Smooth muscle cell (in vitro differentiated cells): Measurements from ENCODE around the gene PIAS3. TPM values are rescaled to one million over a fixed set of nuclear protein-coding genes. Genes with fewer than 3 reads are reported as not detected.
A peak's percentile ranks its signal among the peaks of the same experiment; 100 is the strongest.

ENCODE experiments used
- DNase-seq: peaks from one replicate; lab custom pipeline; 2025; ENCODE audit not compliant: unreplicated experiment; lab: John Stamatoyannopoulos, UW
- H2AFZ ChIP-seq: fragments of 200-600 bp; sonication (generic); 2 replicates; pipeline ENCODE4 v1.6.0; 2016; ENCODE audit warnings: antibody characterized with exemption, low read depth, mild to moderate bottlenecking
- H3F3A ChIP-seq: fragments of 200-600 bp; sonication (generic); 2 replicates; pipeline ENCODE4 v1.6.0; 2017; ENCODE audit warnings: antibody characterized with exemption, low read depth
- H3K27ac ChIP-seq: fragments of 200-600 bp; sonication (generic); 2 replicates; pipeline ENCODE4 v1.5.1; 2016; ENCODE audit warnings: low read depth, mild to moderate bottlenecking
- H3K27me3 ChIP-seq: fragments of 200-600 bp; sonication (generic); 2 replicates; pipeline ENCODE4 v1.6.1; 2016; ENCODE audit warnings: low read depth, mild to moderate bottlenecking
- H3K36me3 ChIP-seq: fragments of 200-600 bp; sonication (generic); 2 replicates; pipeline ENCODE4 v1.5.1; 2016; ENCODE audit warnings: low read depth
- H3K4me1 ChIP-seq: fragments of 200-600 bp; sonication (generic); 2 replicates; pipeline ENCODE4 v1.5.1; 2016; ENCODE audit warnings: low read depth
- H3K4me2 ChIP-seq: fragments of 200-600 bp; sonication (generic); 2 replicates; pipeline ENCODE4 v1.6.0; 2016; ENCODE audit warnings: mild to moderate bottlenecking
- H3K4me3 ChIP-seq: fragments of 200-600 bp; sonication (generic); 2 replicates; pipeline ENCODE4 v1.5.1; 2016; ENCODE audit warnings: mild to moderate bottlenecking
- H3K79me2 ChIP-seq: fragments of 200-600 bp; sonication (generic); 2 replicates; pipeline ENCODE4 v1.6.0; 2016; ENCODE audit warnings: low read depth, mild to moderate bottlenecking
- H3K9ac ChIP-seq: fragments of 200-600 bp; sonication (generic); 2 replicates; pipeline ENCODE4 v1.6.0; 2016; ENCODE audit warnings: low read depth
- H3K9me3 ChIP-seq: fragments of 200-600 bp; sonication (generic); replicated peaks from 2 replicates; pipeline ENCODE4 v1.5.1; 2016; ENCODE audit warnings: low read depth
- H4K20me1 ChIP-seq: fragments of 200-600 bp; sonication (generic); 2 replicates; pipeline ENCODE4 v1.6.0; 2016; ENCODE audit warnings: low read depth
- CTCF ChIP-seq: fragments of 200-600 bp; sonication (generic); IDR thresholded peaks from 2 replicates; pipeline ENCODE4 v1.5.1; 2017; ENCODE audit warnings: borderline replicate concordance, mild to moderate bottlenecking, antibody characterized with exemption; ENCODE audit not compliant: insufficient read depth, poor library complexity, severe bottlenecking
- WGBS: methylation state at CpG from one replicate; pipeline ENCODE4 v1.1.7; 2016; ENCODE audit warnings: low lambda C conversion rate; 5-methylcytosine and 5-hydroxymethylcytosine counted together
- polyA plus RNA-seq: library from polyadenylated mRNA; unstranded; fragments of >200 nt; fragmentation: Nextera tagmentation; extraction: Ambion mirVana; gene quantifications from 2 replicates; pipeline ENCODE4 v1.2.1, GENCODE V29; 2016
- total RNA-seq: library from RNA; depleted of rRNA; stranded (reverse); fragments of >200 nt; gene quantifications from 2 replicates; pipeline ENCODE4 v1.2.3, GENCODE V29; 2014

PIAS3 gene
- total and polyA plus RNA-seq, 2 experiments from 2014 or later = 39.2 to 57.6 TPM

GRCh38 chr1:145886390-145886789 is 27.5 kb upstream of the PIAS3 start:
- TF ChIP-seq CTCF = no peak
- no peaks in the 10 kb centered on the region for H4K20me1 ChIP-seq
- no peaks in the 10 kb centered on the region for H3F3A ChIP-seq
- H3K4me3 ChIP-seq = peak overlapping the region; percentile 85
- H3K9me3 ChIP-seq = no peaks in the 10 kb centered on the region
- H3K27me3 ChIP-seq = peaks cover 21% of the 10 kb centered on the region
- no peak overlapping the region for H3K9ac ChIP-seq
- 44% methylated on average over 11 of the region's 11 CpGs for WGBS
- H2AFZ ChIP-seq = peak overlapping the region; percentile 95
- H3K79me2 ChIP-seq = no peaks in the 10 kb centered on the region
- H3K36me3 ChIP-seq = no peaks in the 10 kb centered on the region
- peaks cover 2% of the 10 kb centered on the region for H3K4me1 ChIP-seq
- H3K4me2 ChIP-seq = peak overlapping the region; percentile 83
- DNase-seq = no peak
- H3K27ac ChIP-seq = no peak overlapping the region

- peak; percentile 37 for DNase-seq
- Histone ChIP-seq H4K20me1 (no peaks in the 10 kb centered on the region), H3K79me2 (no peaks in the 10 kb centered on the region), H3K4me1 (no peaks in the 10 kb centered on the region), H2AFZ (peak within 1 kb of the TSS; percentile 95), H3K4me3 (peak within 1 kb of the TSS; percentile 85), H3K36me3 (no peaks in the 10 kb centered on the region), H3K27me3 (peaks cover 21% of the 10 kb centered on the region), H3K9me3 (no peaks in the 10 kb centered on the region), H3K4me2 (peak within 1 kb of the TSS; percentile 83), H3K27ac (no peak within 1 kb of the TSS), H3F3A (no peaks in the 10 kb centered on the region), H3K9ac (no peak within 1 kb of the TSS)
- TF ChIP-seq CTCF = no peak
- 6% methylated on average over 18 of the region's 36 CpGs for WGBS
Measured at GRCh38 chr1:145885738-145886287, 26.9 kb upstream of the PIAS3 start, which contains the start of gene ANKRD35. ANKRD35 (minus strand) TSS chr1:145885866; CDS start chr1:145885758, 108 bp downstream.

- Histone ChIP-seq H3K27me3 (peaks cover 21% of the 10 kb centered on the region), H4K20me1 (no peaks in the 10 kb centered on the region), H3K79me2 (no peaks in the 10 kb centered on the region), H3K9me3 (no peaks in the 10 kb centered on the region), H3K36me3 (no peaks in the 10 kb centered on the region), H3F3A (no peaks in the 10 kb centered on the region), H3K9ac (no peak overlapping the region), H2AFZ (no peak overlapping the region), H3K27ac (no peak overlapping the region), H3K4me3 (no peak overlapping the region), H3K4me1 (peaks cover 6% of the 10 kb centered on the region), H3K4me2 (no peak overlapping the region)
- 71% methylated on average over 1 of the region's 1 CpG for WGBS
- no peak for DNase-seq
- TF ChIP-seq CTCF = no peak
Measured at GRCh38 chr1:145884675-145885074, 25.8 kb upstream of the PIAS3 start.

GRCh38 chr1:145879775-145880174 is 20.9 kb upstream of the PIAS3 start:
- Histone ChIP-seq H3K27me3 (peaks cover 16% of the 10 kb centered on the region), H3F3A (no peaks in the 10 kb centered on the region), H3K27ac (peak overlapping the region; percentile 70), H3K36me3 (no peaks in the 10 kb centered on the region), H3K4me2 (no peak overlapping the region), H3K4me3 (no peak overlapping the region), H3K9ac (no peak overlapping the region), H3K4me1 (peaks cover 8% of the 10 kb centered on the region), H4K20me1 (no peaks in the 10 kb centered on the region), H3K79me2 (no peaks in the 10 kb centered on the region), H3K9me3 (no peaks in the 10 kb centered on the region), H2AFZ (no peak overlapping the region)
- 61% methylated on average over 5 of the region's 5 CpGs for whole genome bisulfite sequencing
- no peak for DNase-seq
- no peak for TF ChIP-seq CTCF
